Measurements from ENCODE around the gene TRIP6. TPM values are rescaled to one million over a fixed set of nuclear protein-coding genes. Genes with fewer than 3 reads are reported as not detected.

Gene TRIP6
- total RNA-seq, 1 experiment from 2014 or later: 3.2 TPM

- POLR2A ChIA-PET: no interaction called here
- no peaks in the 10 kb centered on the region for H3K27me3 ChIP-seq (ENCODE audit: control insufficient read depth, insufficient read depth, low read length)
- no peak for TF ChIP-seq POLR2AphosphoS5 (IDR thresholded peaks at IDR 0.05; ENCODE audit: low read depth, low read length)
- TF ChIP-seq, protein P1, sequence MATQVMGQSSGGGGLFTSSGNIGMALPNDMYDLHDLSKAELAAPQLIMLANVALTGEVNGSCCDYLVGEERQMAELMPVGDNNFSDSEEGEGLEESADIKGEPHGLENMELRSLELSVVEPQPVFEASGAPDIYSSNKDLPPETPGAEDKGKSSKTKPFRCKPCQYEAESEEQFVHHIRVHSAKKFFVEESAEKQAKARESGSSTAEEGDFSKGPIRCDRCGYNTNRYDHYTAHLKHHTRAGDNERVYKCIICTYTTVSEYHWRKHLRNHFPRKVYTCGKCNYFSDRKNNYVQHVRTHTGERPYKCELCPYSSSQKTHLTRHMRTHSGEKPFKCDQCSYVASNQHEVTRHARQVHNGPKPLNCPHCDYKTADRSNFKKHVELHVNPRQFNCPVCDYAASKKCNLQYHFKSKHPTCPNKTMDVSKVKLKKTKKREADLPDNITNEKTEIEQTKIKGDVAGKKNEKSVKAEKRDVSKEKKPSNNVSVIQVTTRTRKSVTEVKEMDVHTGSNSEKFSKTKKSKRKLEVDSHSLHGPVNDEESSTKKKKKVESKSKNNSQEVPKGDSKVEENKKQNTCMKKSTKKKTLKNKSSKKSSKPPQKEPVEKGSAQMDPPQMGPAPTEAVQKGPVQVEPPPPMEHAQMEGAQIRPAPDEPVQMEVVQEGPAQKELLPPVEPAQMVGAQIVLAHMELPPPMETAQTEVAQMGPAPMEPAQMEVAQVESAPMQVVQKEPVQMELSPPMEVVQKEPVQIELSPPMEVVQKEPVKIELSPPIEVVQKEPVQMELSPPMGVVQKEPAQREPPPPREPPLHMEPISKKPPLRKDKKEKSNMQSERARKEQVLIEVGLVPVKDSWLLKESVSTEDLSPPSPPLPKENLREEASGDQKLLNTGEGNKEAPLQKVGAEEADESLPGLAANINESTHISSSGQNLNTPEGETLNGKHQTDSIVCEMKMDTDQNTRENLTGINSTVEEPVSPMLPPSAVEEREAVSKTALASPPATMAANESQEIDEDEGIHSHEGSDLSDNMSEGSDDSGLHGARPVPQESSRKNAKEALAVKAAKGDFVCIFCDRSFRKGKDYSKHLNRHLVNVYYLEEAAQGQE (IDR thresholded peaks at IDR 0.05; ENCODE audit: insufficient read depth in 1 of 2, low read depth in 2 of 2, low read length in 1 of 2): no peak
- no peak for TF ChIP-seq SIN3A (IDR thresholded peaks at IDR 0.05; ENCODE audit: borderline replicate concordance, insufficient read depth, low read depth, low read length)
- no peak for TF ChIP-seq CTCF (IDR thresholded peaks at IDR 0.05)
- TF ChIP-seq TCF7L2 (IDR thresholded peaks at IDR 0.05; ENCODE audit: low read depth, low read length): no peak
- in situ Hi-C loops (cut with HindIII; ENCODE audit: low pct_unique_long_range_greater_than_20kb, low sequenced_read_pairs): no loop called here
- DNase-seq (ENCODE audit: low read depth, low spot score) (no peak), ATAC-seq (no peak)
- H3K4me3 ChIP-seq (ENCODE audit: low read depth in 2 of 2, low read length in 2 of 2): no peak overlapping the region
- no TSS peak for BruUV-seq (replicated peaks)
- intact Hi-C loops (cut with micrococcal nuclease; ENCODE audit: unreplicated experiment): no loop called here
- H3K27ac ChIP-seq (ENCODE audit: low read length): no peak overlapping the region
- no peaks in the 10 kb centered on the region for H3K36me3 ChIP-seq (ENCODE audit: control insufficient read depth, insufficient read depth, low read length)
- H3K9me3 ChIP-seq (ENCODE audit: control insufficient read depth, insufficient read depth, low read depth, low read length): no peaks in the 10 kb centered on the region
- CTCF ChIA-PET: no interaction called here
- no peaks in the 10 kb centered on the region for H3K4me1 ChIP-seq (ENCODE audit: control insufficient read depth, insufficient read depth, low read length)
Measured at GRCh38 chr7:100860702-100861615, 6.2 kb upstream of the TRIP6 start.

DNA sequence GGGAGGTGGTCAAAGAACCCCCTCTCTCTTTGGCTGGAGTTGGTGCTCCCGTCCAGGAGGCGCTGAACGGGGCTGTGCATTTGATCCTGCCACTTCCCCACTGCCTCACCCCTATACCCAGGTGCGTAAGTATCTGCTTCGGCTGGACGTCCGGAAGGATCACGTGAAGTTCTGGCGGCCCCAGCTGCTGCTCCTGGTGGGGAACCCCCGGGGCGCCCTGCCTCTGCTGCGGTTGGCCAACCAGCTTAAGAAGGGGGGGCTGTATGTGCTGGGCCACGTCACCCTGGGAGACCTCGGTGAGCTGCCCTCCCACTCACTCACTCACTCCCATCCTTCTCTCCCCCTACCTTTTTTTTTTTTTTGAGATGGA, 5.6 kb upstream of the TRIP6 start:
- Histone ChIP-seq H3K27me3 (ENCODE audit: control insufficient read depth, insufficient read depth, low read length) (no peaks in the 10 kb centered on the region), H3K9me3 (ENCODE audit: control insufficient read depth, insufficient read depth, low read depth, low read length) (no peaks in the 10 kb centered on the region), H3K27ac (ENCODE audit: low read length) (no peak overlapping the region), H3K4me3 (ENCODE audit: low read depth in 2 of 2, low read length in 2 of 2) (no peak overlapping the region), H3K4me1 (ENCODE audit: control insufficient read depth, insufficient read depth, low read length) (peaks cover 3% of the 10 kb centered on the region), H3K36me3 (ENCODE audit: control insufficient read depth, insufficient read depth, low read length) (no peaks in the 10 kb centered on the region)
- intact Hi-C loops (cut with micrococcal nuclease; ENCODE audit: unreplicated experiment) (no loop called here), in situ Hi-C loops (cut with HindIII; ENCODE audit: low pct_unique_long_range_greater_than_20kb, low sequenced_read_pairs) (no loop called here)
- CTCF ChIA-PET: interaction anchor here (0.7 kb wide), 1 partner anchor 45 kb away, joined by 11 read pairs; no protein-coding TSS in a partner anchor
- POLR2A ChIA-PET: interaction anchor here (0.6 kb wide), 1 partner anchor 408 kb away, joined by 3 read pairs; no protein-coding TSS in a partner anchor
- DNase-seq (ENCODE audit: low read depth, low spot score): no peak
- ATAC-seq: no peak
- TF ChIP-seq CTCF (IDR thresholded peaks at IDR 0.05) (no peak), POLR2AphosphoS5 (IDR thresholded peaks at IDR 0.05; ENCODE audit: low read depth, low read length) (no peak), TCF7L2 (IDR thresholded peaks at IDR 0.05; ENCODE audit: low read depth, low read length) (no peak), SIN3A (IDR thresholded peaks at IDR 0.05; ENCODE audit: borderline replicate concordance, insufficient read depth, low read depth, low read length) (no peak)
- TF ChIP-seq, protein P1 (IDR thresholded peaks at IDR 0.05; ENCODE audit: insufficient read depth in 1 of 2, low read depth in 2 of 2, low read length in 1 of 2): no peak
- no TSS peak for BruUV-seq (replicated peaks)

Data from Panc1 (cell line).